Activated CD4-positive, alpha-beta T cell treated with anti-CD3 and anti-CD28 coated beads for 24 hours (primary cell): Measurements from ENCODE around the gene ENKD1.

ENCODE experiments used
- DNase-seq, 2 donors: peaks; one replicate each; pipeline ENCODE4 v3.0.0-alpha.2; 2020; ENCODE audit warnings: low read depth in 2 of 2

The ENKD1 gene

GRCh38 chr16:67663877-67664222, 2.7 kb downstream of the ENKD1 start:
- no peak for DNase-seq

- no peak for DNase-seq
Observed at GRCh38 chr16:67663151-67663876, 3.2 kb downstream of the ENKD1 start.

GRCh38 chr16:67662653-67663010, 3.9 kb downstream of the ENKD1 start:
- DNase-seq = no peak

GRCh38 chr16:67661886-67662652, 4.5 kb downstream of the ENKD1 start:
- no peak for DNase-seq

- DNase-seq = no peak
Observed at GRCh38 chr16:67661101-67661761, 5.3 kb downstream of the ENKD1 start.

- peak; percentile 88 to 91 for DNase-seq
Observed at GRCh38 chr16:67660564-67661028, 6.0 kb downstream of the ENKD1 start, which contains the start of gene PARD6A. Gene PARD6A, plus strand, starts transcription at chr16:67660960. Its CDS starts 79 bp downstream, at chr16:67661039.

- peak; percentile 90 to 93 for DNase-seq
Observed at GRCh38 chr16:67659675-67660563, 6.6 kb downstream of the ENKD1 start, which contains the start of gene ACD. Gene ACD, minus strand, starts transcription at chr16:67660260. Its CDS starts 40 bp downstream, at chr16:67660220.

GRCh38 chr16:67658849-67659674, 7.5 kb downstream of the ENKD1 start:
- no peak for DNase-seq

- no peak for DNase-seq
Observed at GRCh38 chr16:67657751-67658518, 8.6 kb downstream of the ENKD1 start.

- DNase-seq = no peak
Observed at GRCh38 chr16:67657017-67657608, 9.4 kb downstream of the ENKD1 start.

GRCh38 chr16:67656344-67657016, 10.1 kb downstream of the ENKD1 start:
- no peak for DNase-seq

- no peak for DNase-seq
Observed at GRCh38 chr16:67655363-67655762, 11.2 kb downstream of the ENKD1 start.

- no peak for DNase-seq
Observed at GRCh38 chr16:67654403-67654911, 12.1 kb downstream of the ENKD1 start.

GRCh38 chr16:67653789-67654402, 12.7 kb downstream of the ENKD1 start:
- DNase-seq = no peak

- DNase-seq = no peak
Observed at GRCh38 chr16:67653128-67653788, 13.3 kb downstream of the ENKD1 start.

- DNase-seq = no peak
Observed at GRCh38 chr16:67652578-67653127, 13.9 kb downstream of the ENKD1 start.

GRCh38 chr16:67651847-67652246, 14.7 kb downstream of the ENKD1 start:
- DNase-seq = no peak
